GM19193 (cell line): ENCODE results near the gene RPL37.

Experiments used
- POLR2A ChIP-seq: IDR thresholded peaks from 4 replicates; pipeline ENCODE4 v1.6.1; 2011; ENCODE audit not compliant: insufficient read depth, insufficient read length; ENCODE audit errors: extremely low read depth

RPL37 gene

GRCh38 chr5:40834849-40835787 is at the start of gene RPL37:
Gene RPL37, minus strand, starts transcription at chr5:40835222. Its CDS starts 37 bp downstream, at chr5:40835185.
- peak; percentile 99 for TF ChIP-seq POLR2A

GRCh38 chr5:40882291-40882690 is 47.3 kb upstream of the RPL37 start:
- TF ChIP-seq POLR2A, result no peak

GRCh38 chr5:40879163-40879942 is 44.3 kb upstream of the RPL37 start:
- no peak for TF ChIP-seq POLR2A

GRCh38 chr5:40877371-40877988 is 42.5 kb upstream of the RPL37 start:
- no peak for TF ChIP-seq POLR2A

- no peak for TF ChIP-seq POLR2A
Observed at GRCh38 chr5:40875958-40876357, 40.9 kb upstream of the RPL37 start.

- no peak for TF ChIP-seq POLR2A
Observed at GRCh38 chr5:40873286-40873880, 38.4 kb upstream of the RPL37 start.

GRCh38 chr5:40871177-40871576 is 36.2 kb upstream of the RPL37 start:
- TF ChIP-seq POLR2A, result no peak

- no peak for TF ChIP-seq POLR2A
Observed at GRCh38 chr5:40869384-40869783, 34.4 kb upstream of the RPL37 start.

GRCh38 chr5:40866844-40867243 is 31.8 kb upstream of the RPL37 start:
- TF ChIP-seq POLR2A, result no peak

- TF ChIP-seq POLR2A, result no peak
Observed at GRCh38 chr5:40860711-40861110, 25.7 kb upstream of the RPL37 start.

- TF ChIP-seq POLR2A, result no peak
Observed at GRCh38 chr5:40853632-40854192, 18.7 kb upstream of the RPL37 start.

- no peak for TF ChIP-seq POLR2A
Observed at GRCh38 chr5:40847525-40847924, 12.5 kb upstream of the RPL37 start.

- TF ChIP-seq POLR2A, result no peak
Observed at GRCh38 chr5:40846371-40846770, 11.3 kb upstream of the RPL37 start.

- TF ChIP-seq POLR2A, result no peak
Observed at GRCh38 chr5:40844565-40844964, 9.5 kb upstream of the RPL37 start.
